Ishikawa (cell line): ENCODE data around the gene ERC1.

ENCODE experiments used
- CEBPB ChIP-seq: IDR thresholded peaks from 2 replicates; pipeline ENCODE4 v1.6.1; 2012
- CREB1 ChIP-seq: IDR thresholded peaks from 2 replicates; pipeline ENCODE4 v1.6.1; 2012; ENCODE audit warnings: low read depth
- EGR1 ChIP-seq: IDR thresholded peaks from 2 replicates; pipeline ENCODE4 v1.6.1; 2012
- EP300 ChIP-seq: IDR thresholded peaks from 2 replicates; pipeline ENCODE4 v1.6.1; 2012; ENCODE audit warnings: borderline replicate concordance
- FOXM1 ChIP-seq: IDR thresholded peaks from 2 replicates; pipeline ENCODE4 v1.6.1; 2012; ENCODE audit warnings: low read depth, borderline replicate concordance
- MAX ChIP-seq: IDR thresholded peaks from 2 replicates; pipeline ENCODE4 v1.6.1; 2012
- NFIC ChIP-seq: IDR thresholded peaks from 2 replicates; pipeline ENCODE4 v1.6.1; 2012
- RAD21 ChIP-seq: IDR thresholded peaks from 2 replicates; pipeline ENCODE4 v1.6.1; 2012; ENCODE audit warnings: low read depth
- REST ChIP-seq: IDR thresholded peaks from 2 replicates; pipeline ENCODE4 v1.6.1; 2012; ENCODE audit warnings: low read depth, mild to moderate bottlenecking
- TAF1 ChIP-seq: IDR thresholded peaks from 2 replicates; pipeline ENCODE4 v1.6.1; 2012; ENCODE audit warnings: low read depth, mild to moderate bottlenecking
- TCF12 ChIP-seq: IDR thresholded peaks from 2 replicates; pipeline ENCODE4 v1.6.1; 2012; ENCODE audit warnings: low read depth
- TEAD4 ChIP-seq: IDR thresholded peaks from 2 replicates; pipeline ENCODE4 v1.6.1; 2012
- USF1 ChIP-seq: IDR thresholded peaks from 2 replicates; pipeline ENCODE4 v1.6.1; 2012
- YY1 ChIP-seq: IDR thresholded peaks from 2 replicates; pipeline ENCODE4 v1.6.1; 2012; ENCODE audit warnings: low read depth
- ZBTB7A ChIP-seq: IDR thresholded peaks from 2 replicates; pipeline ENCODE4 v1.6.1; 2012; ENCODE audit warnings: low read depth

The ERC1 gene

GRCh38 chr12:1011091-1011490, 20.1 kb downstream of the ERC1 start:
- TF ChIP-seq TCF12: no peak
- no peak for TF ChIP-seq REST
- TF ChIP-seq NFIC: no peak
- TF ChIP-seq YY1: no peak
- TF ChIP-seq ZBTB7A: no peak
- no peak for TF ChIP-seq EGR1
- TF ChIP-seq TAF1: no peak

GRCh38 chr12:1013618-1014489, 22.8 kb downstream of the ERC1 start:
- TF ChIP-seq FOXM1: no peak
- TF ChIP-seq MAX: no peak
- no peak for TF ChIP-seq CEBPB
- TF ChIP-seq TAF1: no peak
- TF ChIP-seq USF1: no peak
- TF ChIP-seq TEAD4: no peak
- TF ChIP-seq EGR1: no peak
- no peak for TF ChIP-seq NFIC
- no peak for TF ChIP-seq TCF12
- TF ChIP-seq RAD21: no peak
- TF ChIP-seq ZBTB7A: no peak
- TF ChIP-seq REST: no peak
- TF ChIP-seq YY1: no peak
- no peak for TF ChIP-seq EP300
- TF ChIP-seq CREB1: no peak

- TF ChIP-seq ZBTB7A (no peak), FOXM1 (no peak), CEBPB (no peak), TCF12 (no peak), YY1 (no peak), MAX (no peak), EP300 (no peak), CREB1 (no peak), EGR1 (no peak), TEAD4 (no peak), NFIC (no peak), TAF1 (no peak), REST (no peak), RAD21 (no peak), USF1 (no peak)
Observed at GRCh38 chr12:1019283-1019682, 28.3 kb downstream of the ERC1 start.

GRCh38 chr12:1020389-1020788, 29.4 kb downstream of the ERC1 start:
- TF ChIP-seq USF1 (no peak), NFIC (no peak), CREB1 (no peak), TEAD4 (no peak), ZBTB7A (no peak)
